Small intestine (tissue), 7 donors: ENCODE data around the gene SF3A2. TPM values are rescaled to one million over a fixed set of nuclear protein-coding genes. Genes with fewer than 3 reads are reported as not detected.

Source experiments
- DNase-seq, 2 donors: peaks; one replicate each; pipeline versions ENCODE4 v3.0.0 to v3.0.0-alpha.2; 2013
- FAIRE-seq: peaks from 2 replicates; lab custom pipeline; 2012; peaks lifted over from hg19 to GRCh38; lab: Jason Lieb, UNC
- H3K27ac ChIP-seq, 3 donors: one replicate each; pipeline ENCODE4 v1.5.1; 2013; ENCODE audit warnings: low read length in 2 of 3, mild to moderate bottlenecking in 2 of 3, control low read depth in 1 of 3, inconsistent platforms in 1 of 3, low read depth in 1 of 3, moderate library complexity in 1 of 3
- H3K27me3 ChIP-seq, 3 donors: one replicate each; pipeline ENCODE4 v1.6.1; 2013; ENCODE audit warnings: low read length in 3 of 3, inconsistent platforms in 1 of 3; ENCODE audit not compliant: control insufficient read depth in 3 of 3, insufficient read depth in 3 of 3
- H3K36me3 ChIP-seq, 3 donors: one replicate each; pipeline ENCODE4 v1.6.1; 2013; ENCODE audit warnings: low read length in 3 of 3, inconsistent platforms in 1 of 3, low read depth in 1 of 3, mild to moderate bottlenecking in 1 of 3, moderate library complexity in 1 of 3; ENCODE audit not compliant: control insufficient read depth in 3 of 3, insufficient read depth in 2 of 3
- H3K4me1 ChIP-seq, 3 donors: one replicate each; pipeline ENCODE4 v1.6.1; 2013; ENCODE audit warnings: low read length in 2 of 3, inconsistent platforms in 1 of 3, low read depth in 1 of 3, mild to moderate bottlenecking in 1 of 3, moderate library complexity in 1 of 3; ENCODE audit not compliant: control insufficient read depth in 3 of 3, insufficient read depth in 2 of 3
- H3K4me3 ChIP-seq, 3 donors: one replicate each; pipeline ENCODE4 v1.5.1; 2013; ENCODE audit warnings: low read length in 3 of 3, control low read depth in 1 of 3, inconsistent platforms in 1 of 3, low read depth in 1 of 3, mild to moderate bottlenecking in 1 of 3, moderate library complexity in 1 of 3
- H3K9me3 ChIP-seq, 2 donors: one replicate each; pipeline ENCODE4 v1.6.1; 2013; ENCODE audit warnings: low read depth in 1 of 2, low read length in 1 of 2; ENCODE audit not compliant: control insufficient read depth in 2 of 2, insufficient read depth in 1 of 2
- WGBS, 3 donors: extraction: QIAGEN DNeasy Blood & Tissue Kit; methylation state at CpG; one replicate each; pipeline ENCODE4 v1.1.7; 2013; 5-methylcytosine and 5-hydroxymethylcytosine counted together
- polyA plus RNA-seq, 4 donors: library from polyadenylated mRNA; stranded (reverse) in 3 of 4; unstranded in 1 of 4; fragments of 200-250 nt in 3 of 4; fragments of 120-200 nt in 1 of 4; gene quantifications; one replicate each; pipeline versions ENCODE4 v1.2.1 to v1.2.3, GENCODE V29; 2013
- donor health status: healthy with polysubstance abuse.
- donor health status: control.
- donor health status: control.
- donor health status: Bipolar disorder and iron deficiency.
- donor health status: healthy.

The SF3A2 gene
- polyA plus RNA-seq, 4 donors: 31.8 to 71.5 (median 40.3) TPM

GRCh38 chr19:2296141-2296540, 59.5 kb downstream of the SF3A2 start:
- Histone ChIP-seq H3K9me3 (no peaks in the 10 kb centered on the region), H3K27me3 (peaks cover 11 to 50% (median 12%) of the 10 kb centered on the region in 3 donors), H3K36me3 (no peaks in the 10 kb centered on the region), H3K4me1 (no peaks in the 10 kb centered on the region), H3K4me3 (no peak overlapping the region), H3K27ac (no peak overlapping the region)
- whole genome bisulfite sequencing, 3 donors: 43 to 80% (median 65%) methylated on average over 16 of the region's 16 CpGs
- no peak for FAIRE-seq
- no peak for DNase-seq

Other genes starting within 250 kb of the SF3A2 start
- gene BTBD2, start 221.1 kb upstream of the SF3A2 start, polyA plus RNA-seq: 100 to 1,000 TPM in 1 of 4 donors, 10 to 100 TPM in 3; 32.7 to 101 (median 53.0) TPM
- gene MKNK2, start 185.6 kb upstream of the SF3A2 start, polyA plus RNA-seq: 100 to 1,000 TPM in 1 of 4 donors, 10 to 100 TPM in 3; 47.6 to 101 (median 88.9) TPM
- 10 to 100 TPM in 3 of 4 donors, 1 to 10 TPM in 1; 7.6 to 18.3 (median 14.5) TPM for gene MOB3A, start 140.5 kb upstream of the SF3A2 start, polyA plus RNA-seq
- gene IZUMO4, start 139.9 kb upstream of the SF3A2 start, polyA plus RNA-seq: 1 to 10 TPM; 2.4 to 5.8 (median 4.2) TPM
- gene AP3D1, start 85.3 kb upstream of the SF3A2 start, polyA plus RNA-seq: 100 to 1,000 TPM in 1 of 4 donors, 10 to 100 TPM in 3; 68.1 to 106 (median 89.9) TPM
- 10 to 100 TPM; 15.1 to 22.8 (median 19.7) TPM for gene DOT1L, start 72.9 kb upstream of the SF3A2 start, polyA plus RNA-seq
- 100 to 1,000 TPM; 118 to 307 (median 278) TPM for gene PLEKHJ1, start 495 bp upstream of the SF3A2 start, polyA plus RNA-seq
- 1 to 10 TPM; 1.1 to 3.0 (median 2.0) TPM for gene AMH, start 12.5 kb downstream of the SF3A2 start, polyA plus RNA-seq
- 1 to 10 TPM in 3 of 4 donors, under 1 TPM in 1; 0.69 to 2.4 (median 1.6) TPM for gene JSRP1, start 19.6 kb downstream of the SF3A2 start, polyA plus RNA-seq
- gene PEAK3, start 45.4 kb downstream of the SF3A2 start, polyA plus RNA-seq: under 1 TPM in 3 of 4 donors, not detected in 1; 0.25 to 0.54 (median 0.46) TPM
- under 1 TPM in 2 of 4 donors, not detected in 2; 0.13 to 0.56 TPM for gene LINGO3, start 71.3 kb downstream of the SF3A2 start, polyA plus RNA-seq
- gene LSM7, start 91.8 kb downstream of the SF3A2 start, polyA plus RNA-seq: 100 to 1,000 TPM; 145 to 471 (median 283) TPM
- 100 to 1,000 TPM in 1 of 4 donors, 10 to 100 TPM in 3; 69.3 to 109 (median 78.2) TPM for gene SPPL2B, start 91.9 kb downstream of the SF3A2 start, polyA plus RNA-seq
- gene TMPRSS9, start 123.4 kb downstream of the SF3A2 start, polyA plus RNA-seq: under 1 TPM in 2 of 4 donors, not detected in 2; 0.53 to 0.54 TPM
- 100 to 1,000 TPM in 2 of 4 donors, 10 to 100 TPM in 2; 93.2 to 160 (median 100) TPM for gene TIMM13, start 190.8 kb downstream of the SF3A2 start, polyA plus RNA-seq
- gene LMNB2, start 220.1 kb downstream of the SF3A2 start, polyA plus RNA-seq: 10 to 100 TPM in 2 of 4 donors, 1 to 10 TPM in 2; 7.3 to 69.3 (median 21.8) TPM
- gene GADD45B, start 239.3 kb downstream of the SF3A2 start, polyA plus RNA-seq: 10 to 100 TPM; 12.1 to 40.4 (median 15.1) TPM